IMR-90 (cell line): ENCODE measurements around the gene FXYD1. TPM values are rescaled to one million over a fixed set of nuclear protein-coding genes. Genes with fewer than 3 reads are reported as not detected.

ENCODE experiments used
- ATAC-seq: fragments of 200-7000 bp; cut with Tn5 transposase; 2 replicates; pipeline ENCODE4 v1.9.1; 2020; ENCODE audit warnings: low read depth, mild to moderate bottlenecking, moderate library complexity
- BruUV-seq: library from RNA; stranded (reverse); fragments of 400-500 nt; replicated peaks from 2 replicates; lab custom pipeline; 2021; lab: Mats Ljungman, UMichigan
- CTCF ChIA-PET: fragments of 300-600 bp; formaldehyde crosslinking; extraction: SDS; loops from one replicate; lab custom pipeline; 2021; ENCODE audit warnings: antibody characterized with exemption; lab: Yijun Ruan, JAX
- POLR2A ChIA-PET: fragments of 300-600 bp; sonication (Branson Sonifier 250); formaldehyde crosslinking; loops from one replicate; lab custom pipeline; 2022; ENCODE audit warnings: antibody characterized with exemption; ENCODE audit not compliant: unreplicated experiment; lab: Charles Lee
- DNase-seq: peaks from one replicate; pipeline ENCODE4 v3.0.0; 2013
- H2AFZ ChIP-seq: replicated peaks from 2 replicates; pipeline ENCODE3; 2013; ENCODE audit warnings: low read length, mild to moderate bottlenecking; ENCODE audit not compliant: poor library complexity
- H2AK5ac ChIP-seq: 2 replicates; pipeline ENCODE4 v1.6.1; 2013; ENCODE audit warnings: low read depth, low read length, inconsistent platforms
- H2AK9ac ChIP-seq: replicated peaks from 2 replicates; pipeline ENCODE3; 2013; ENCODE audit warnings: mild to moderate bottlenecking, low read depth, low read length, moderate library complexity; ENCODE audit not compliant: poor library complexity
- H2BK120ac ChIP-seq: 2 replicates; pipeline ENCODE4 v1.6.1; 2013; ENCODE audit warnings: low read depth, low read length, inconsistent platforms
- H2BK15ac ChIP-seq: 3 replicates; pipeline ENCODE4 v1.6.1; 2013; ENCODE audit warnings: low read depth, low read length, inconsistent platforms
- H2BK20ac ChIP-seq: 2 replicates; pipeline ENCODE4 v1.6.1; 2013; ENCODE audit warnings: low read depth, mild to moderate bottlenecking, inconsistent platforms, low read length, moderate library complexity
- H2BK5ac ChIP-seq: 2 replicates; pipeline ENCODE4 v1.6.1; 2013; ENCODE audit warnings: mild to moderate bottlenecking, low read depth, low read length, inconsistent platforms; ENCODE audit not compliant: poor library complexity, severe bottlenecking
- H3K14ac ChIP-seq: replicated peaks from 2 replicates; pipeline ENCODE4 v1.6.1; 2013; ENCODE audit warnings: low read depth, low read length, inconsistent platforms
- H3K18ac ChIP-seq: 2 replicates; pipeline ENCODE4 v1.6.1; 2013; ENCODE audit warnings: low read depth, low read length, control low read depth
- H3K23ac ChIP-seq: 2 replicates; pipeline ENCODE4 v1.6.1; 2013; ENCODE audit warnings: low read depth, low read length, inconsistent platforms
- H3K27ac ChIP-seq: 2 replicates; pipeline ENCODE4 v1.5.1; 2013; ENCODE audit warnings: mild to moderate bottlenecking, control low read depth, low read length; ENCODE audit not compliant: insufficient read depth
- H3K27me3 ChIP-seq: 2 replicates; pipeline ENCODE4 v1.6.1; 2013; ENCODE audit warnings: low read length; ENCODE audit not compliant: control insufficient read depth, insufficient read depth
- H3K36me3 ChIP-seq: 2 replicates; pipeline ENCODE4 v1.6.1; 2013; ENCODE audit warnings: low read length, mixed read lengths; ENCODE audit not compliant: control insufficient read depth, insufficient read depth
- H3K4ac ChIP-seq: 2 replicates; pipeline ENCODE4 v1.6.1; 2013; ENCODE audit warnings: low read depth, low read length, inconsistent platforms
- H3K4me1 ChIP-seq: 2 replicates; pipeline ENCODE4 v1.6.1; 2013; ENCODE audit warnings: low read length, mixed read lengths; ENCODE audit not compliant: control insufficient read depth, insufficient read depth
- H3K4me2 ChIP-seq: 2 replicates; pipeline ENCODE4 v1.6.1; 2013; ENCODE audit warnings: low read depth, mild to moderate bottlenecking, control low read depth, low read length, moderate library complexity
- H3K4me3 ChIP-seq: 2 replicates; pipeline ENCODE4 v1.5.1; 2013; ENCODE audit warnings: low read depth, mild to moderate bottlenecking, control low read depth, low read length, moderate library complexity; ENCODE audit not compliant: insufficient read depth
- H3K56ac ChIP-seq: 2 replicates; pipeline ENCODE4 v1.6.1; 2013; ENCODE audit warnings: low read length, inconsistent platforms; ENCODE audit not compliant: insufficient read depth; ENCODE audit errors: extremely low read depth
- H3K79me1 ChIP-seq, 2 experiments: 2 replicates each; pipeline ENCODE4 v1.6.1; 2013; ENCODE audit warnings: low read length in 2 of 2, inconsistent platforms in 1 of 2, low read depth in 1 of 2
- H3K9ac ChIP-seq: 2 replicates; pipeline ENCODE4 v1.6.1; 2013; ENCODE audit warnings: low read depth, low read length, control low read depth
- H3K9me1 ChIP-seq: 2 replicates; pipeline ENCODE4 v1.6.1; 2013; ENCODE audit warnings: low read length, inconsistent platforms; ENCODE audit not compliant: insufficient read depth
- H3K9me3 ChIP-seq: 2 replicates; pipeline ENCODE4 v1.6.1; 2013; ENCODE audit warnings: low read length; ENCODE audit not compliant: control insufficient read depth, insufficient read depth
- H4K20me1 ChIP-seq: 2 replicates; pipeline ENCODE4 v1.6.1; 2013; ENCODE audit warnings: low read length, inconsistent platforms; ENCODE audit not compliant: insufficient read depth
- H4K5ac ChIP-seq: 2 replicates; pipeline ENCODE4 v1.6.1; 2013; ENCODE audit warnings: mild to moderate bottlenecking, low read depth, low read length, control low read depth
- H4K8ac ChIP-seq, 2 experiments: 2 replicates each; pipeline ENCODE4 v1.6.1; 2013; ENCODE audit warnings: low read depth in 2 of 2, low read length in 2 of 2, control low read depth in 1 of 2, inconsistent platforms in 1 of 2
- H4K91ac ChIP-seq: 2 replicates; pipeline ENCODE4 v1.6.1; 2013; ENCODE audit warnings: low read depth, low read length, inconsistent platforms; ENCODE audit not compliant: insufficient read depth
- CHD1 ChIP-seq: IDR thresholded peaks from 2 replicates; pipeline ENCODE4 v1.6.1; 2012; ENCODE audit warnings: low read depth, low read length, improper control_type of control experiment
- FOS ChIP-seq: fragments of 150-350 bp; IDR thresholded peaks from 2 replicates; pipeline ENCODE4 v1.6.1; 2016; ENCODE audit warnings: low read depth, low read length
- MAZ ChIP-seq: IDR thresholded peaks from 2 replicates; pipeline ENCODE4 v1.6.1; 2012; ENCODE audit warnings: low read depth, mild to moderate bottlenecking, low read length, improper control_type of control experiment, moderate library complexity, borderline replicate concordance
- MXI1 ChIP-seq: IDR thresholded peaks from 2 replicates; pipeline ENCODE4 v1.6.1; 2012; ENCODE audit warnings: low read depth, mild to moderate bottlenecking, low read length, moderate library complexity, borderline replicate concordance
- POLR2A ChIP-seq: IDR thresholded peaks from 2 replicates; pipeline ENCODE4 v1.6.1; 2012; ENCODE audit warnings: mild to moderate bottlenecking, low read depth, low read length
- RAD21 ChIP-seq: IDR thresholded peaks from 2 replicates; pipeline ENCODE4 v1.6.1; 2012; ENCODE audit warnings: low read length, improper control_type of control experiment
- RCOR1 ChIP-seq: IDR thresholded peaks from 2 replicates; pipeline ENCODE4 v1.6.1; 2012; ENCODE audit warnings: mild to moderate bottlenecking, low read length, improper control_type of control experiment; ENCODE audit not compliant: insufficient replicate concordance
- RFX5 ChIP-seq: IDR thresholded peaks from 2 replicates; pipeline ENCODE4 v1.8.0; 2012; ENCODE audit warnings: low read depth, mild to moderate bottlenecking, low read length, moderate library complexity
- SMC3 ChIP-seq: fragments of 150-350 bp; IDR thresholded peaks from 2 replicates; pipeline ENCODE4 v1.6.1; 2016; ENCODE audit warnings: low read depth, mild to moderate bottlenecking, antibody characterized with exemption, low read length, moderate library complexity
- WGBS, 2 experiments: methylation state at CpG; one replicate each; pipeline versions ENCODE4 v1.1.5 to v1.1.7; 2013; ENCODE audit warnings: missing lambda C conversion rate in 2 of 2; ENCODE audit not compliant: insufficient read length in 1 of 2; ENCODE audit errors: extremely low coverage in 2 of 2; 5-methylcytosine and 5-hydroxymethylcytosine counted together
- dilution Hi-C: fragments of 300-500 bp; cut with HindIII; formaldehyde crosslinking; loops from one replicate; pipeline ENCODE4 v1.14.3; 2018; ENCODE audit warnings: low sequenced_read_pairs; ENCODE audit not compliant: unreplicated experiment
- in situ Hi-C: fragments of 300-500 bp; cut with MboI; formaldehyde crosslinking; loops from 3 replicates; pipeline ENCODE4 v1.14.3; 2019; ENCODE audit warnings: low sequenced_read_pairs, inconsistent platforms, mixed read lengths
- intact Hi-C: fragments of 100-400 bp; cut with micrococcal nuclease; formaldehyde crosslinking; loops from 2 replicates; pipeline ENCODE4 v1.10.0; 2022
- polyA plus RNA-seq, 3 experiments: library from polyadenylated mRNA; depleted of rRNA; stranded (reverse); fragments of >200 nt; gene quantifications; 2 replicates each; pipeline ENCODE4 v1.2.3, GENCODE V29; 2012; ENCODE audit warnings: low replicate concordance in 1 of 3
- total RNA-seq: library from RNA; depleted of rRNA; stranded (reverse); fragments of >200 nt; gene quantifications from 2 replicates; pipeline ENCODE4 v1.2.3, GENCODE V29; 2012
- TF ChIP-seq, protein P1 (sequence below): fragments of 150-350 bp; IDR thresholded peaks from 2 replicates; pipeline ENCODE4 v1.6.1; 2017; ENCODE audit warnings: mild to moderate bottlenecking, antibody characterized with exemption, low read length, low read depth

Gene FXYD1
- total and polyA plus RNA-seq, 2 of the 4 experiments (the other 2 are of a cell fraction): 0.18 to 3.9 TPM

DNA sequence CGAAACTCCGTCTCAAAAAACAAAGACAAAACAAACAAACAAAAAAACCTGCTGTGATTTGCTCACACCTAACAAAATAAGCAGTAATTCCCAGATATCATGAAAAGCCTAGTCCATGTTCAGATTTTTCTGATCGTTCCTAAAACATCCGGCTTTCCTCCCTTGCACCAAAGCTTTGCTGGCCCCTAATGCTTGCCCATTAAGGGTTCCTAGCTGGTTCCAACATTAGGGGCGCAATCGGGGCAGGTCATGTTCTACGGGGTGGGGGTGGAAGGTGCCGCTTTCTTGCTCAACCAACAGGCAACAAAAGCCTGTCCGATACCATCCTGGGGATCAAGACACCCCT lies 48.5 kb upstream of the FXYD1 start:
- peaks cover 7% of the 10 kb centered on the region for H3K9me1 ChIP-seq
- no peaks in the 10 kb centered on the region for H3K79me1 ChIP-seq
- peak overlapping the region; percentile 20; the same call in 1 of the 2 replicates for H3K4me2 ChIP-seq
- no peak overlapping the region for H2AK5ac ChIP-seq
- H3K36me3 ChIP-seq: no peaks in the 10 kb centered on the region
- no peak for ATAC-seq
- no peak overlapping the region for H4K91ac ChIP-seq
- H3K14ac ChIP-seq: no peak overlapping the region
- in situ Hi-C loops: no loop called here
- 0 out of 2 replicates have a peak overlapping the region, but pooled peaks have one; percentile 74 for H2BK20ac ChIP-seq
- no peak overlapping the region for H2BK5ac ChIP-seq
- no peaks in the 10 kb centered on the region for H3K9me3 ChIP-seq
- WGBS, 2 experiments: 80% methylated on average over 2 of the region's 9 CpGs; no CpG with 5 or more reads in 1 of the 2 experiments
- ChIA-PET POLR2A (no interaction called here), CTCF (interaction anchor here (0.7 to 1.3 kb wide), 3 partner anchors 10 to 46 kb away, joined by 3 to 4 read pairs (median 3); no protein-coding TSS in a partner anchor)
- H3K18ac ChIP-seq: no peak overlapping the region
- dilution Hi-C loops: no loop called here
- no TSS peak for BruUV-seq
- no peak overlapping the region for H3K9ac ChIP-seq
- no peak overlapping the region for H4K5ac ChIP-seq
- no peak overlapping the region for H3K27ac ChIP-seq
- H3K27me3 ChIP-seq: peaks cover 3% of the 10 kb centered on the region; the same call in 1 of the 2 replicates
- H3K4ac ChIP-seq: no peak overlapping the region
- no peak for DNase-seq
- H3K56ac ChIP-seq: no peak overlapping the region
- peak overlapping the region; percentile 86 for H2AFZ ChIP-seq
- no peaks in the 10 kb centered on the region for H4K20me1 ChIP-seq
- no peak overlapping the region; a peak in 1 of 4 replicates for H4K8ac ChIP-seq
- H3K4me3 ChIP-seq: no peak overlapping the region
- no peak for TF ChIP-seq RCOR1
- TF ChIP-seq CHD1: no peak
- no peak for TF ChIP-seq MAZ
- TF ChIP-seq FOS: no peak
- no peak for TF ChIP-seq RFX5
- TF ChIP-seq, protein P1, sequence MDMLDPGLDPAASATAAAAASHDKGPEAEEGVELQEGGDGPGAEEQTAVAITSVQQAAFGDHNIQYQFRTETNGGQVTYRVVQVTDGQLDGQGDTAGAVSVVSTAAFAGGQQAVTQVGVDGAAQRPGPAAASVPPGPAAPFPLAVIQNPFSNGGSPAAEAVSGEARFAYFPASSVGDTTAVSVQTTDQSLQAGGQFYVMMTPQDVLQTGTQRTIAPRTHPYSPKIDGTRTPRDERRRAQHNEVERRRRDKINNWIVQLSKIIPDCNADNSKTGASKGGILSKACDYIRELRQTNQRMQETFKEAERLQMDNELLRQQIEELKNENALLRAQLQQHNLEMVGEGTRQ: no peak
- no peak for TF ChIP-seq MXI1
- TF ChIP-seq RAD21: no peak
- no peak for TF ChIP-seq SMC3
- TF ChIP-seq POLR2A: no peak
- intact Hi-C loops: loop anchor here (1.0 kb wide), 3 partner anchors 23 to 117 kb away; no protein-coding TSS in a partner anchor
- H2BK15ac ChIP-seq: no peak overlapping the region
- H3K4me1 ChIP-seq: peaks cover 3% of the 10 kb centered on the region
- no peak overlapping the region for H3K23ac ChIP-seq
- H2AK9ac ChIP-seq: no peak overlapping the region
- no peak overlapping the region for H2BK120ac ChIP-seq
